GM04503 (cell line): ENCODE measurements around the gene SPP1.
A peak's percentile ranks its signal among the peaks of the same experiment; 100 is the strongest.
"Not testable (repeated sequence)": the region's sequence is repeated elsewhere in the genome, so short reads cannot be mapped to it uniquely, and the experiment has no call there.

Source experiments
- DNase-seq: peaks from one replicate; pipeline ENCODE4 v3.0.0-alpha.2; 2012; ENCODE audit warnings: low read depth

The SPP1 gene

DNA sequence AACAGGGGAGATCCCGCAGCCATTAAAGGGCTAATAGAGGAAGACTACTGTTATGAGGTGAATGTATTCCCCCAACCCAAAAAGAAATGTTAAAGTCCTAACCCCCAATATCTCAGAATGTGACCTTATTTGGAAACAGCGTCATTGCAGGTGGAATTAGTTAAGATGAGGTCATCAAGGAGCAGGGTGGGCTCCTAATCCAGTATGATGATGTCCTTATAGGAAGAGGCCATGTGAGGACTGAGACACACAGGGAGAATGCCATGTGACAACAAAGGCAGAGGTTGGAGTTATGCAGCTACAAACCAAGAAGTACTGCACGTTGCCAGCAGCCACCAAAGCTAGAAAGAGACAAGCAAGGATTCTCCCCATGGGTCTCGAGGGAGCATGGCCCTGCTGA is 14.3 kb downstream of the SPP1 start:
- DNase-seq: no peak

- DNase-seq: no peak
Observed at GRCh38 chr4:87995435-87995834, 19.9 kb downstream of the SPP1 start.

DNA sequence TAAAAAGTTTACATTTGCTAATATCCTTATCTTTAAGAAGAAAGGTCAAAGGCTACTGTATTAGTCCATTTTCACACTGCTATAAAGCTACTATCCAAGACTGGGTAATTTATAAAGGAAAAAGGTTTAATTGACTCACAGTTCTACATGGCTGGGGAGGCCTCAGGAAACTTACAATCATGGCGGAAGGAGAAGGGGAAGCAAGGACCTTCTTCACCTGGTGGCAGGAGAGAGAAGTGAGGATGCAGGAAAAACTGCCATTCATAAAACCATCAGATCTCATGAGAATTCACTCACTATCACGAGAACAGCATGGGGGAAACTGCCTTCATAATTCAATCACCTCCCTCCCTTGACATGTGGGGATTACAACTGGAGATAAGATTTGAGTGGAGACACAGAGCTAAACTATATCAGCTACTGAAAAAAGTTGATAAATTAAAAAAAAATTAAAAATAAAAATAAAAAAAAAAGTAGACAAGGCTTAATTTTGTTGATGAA is 23.7 kb downstream of the SPP1 start:
- DNase-seq: not testable (repeated sequence)

DNA sequence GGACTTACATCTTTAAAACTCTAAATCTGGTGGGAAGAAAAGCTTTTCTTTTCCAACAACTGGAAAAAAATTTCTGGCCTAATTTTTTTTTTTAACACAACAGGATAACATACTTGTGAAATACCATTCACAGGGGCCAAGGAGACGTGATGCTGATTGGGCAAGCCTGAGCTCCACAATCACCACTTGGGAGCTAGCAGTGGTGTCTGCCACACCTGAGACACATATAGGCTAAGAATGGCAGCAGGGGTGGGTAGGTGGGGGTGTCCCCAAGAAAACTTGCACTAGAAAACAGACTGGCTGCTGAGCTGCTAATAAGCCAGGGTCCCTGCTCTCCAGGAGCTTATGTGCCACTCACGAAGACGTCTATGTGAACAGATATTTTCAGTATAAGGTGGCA is 26.4 kb downstream of the SPP1 start:
- DNase-seq: no peak

- DNase-seq: peak; percentile 82
Observed at GRCh38 chr4:88002786-88003185, 27.3 kb downstream of the SPP1 start.

- DNase-seq: no peak
Observed at GRCh38 chr4:88003261-88003660, 27.7 kb downstream of the SPP1 start.

- peak; percentile 96 for DNase-seq
Observed at GRCh38 chr4:88005076-88005475, 29.6 kb downstream of the SPP1 start.

GRCh38 chr4:88005946-88006345 is 30.4 kb downstream of the SPP1 start:
- no peak for DNase-seq

DNA sequence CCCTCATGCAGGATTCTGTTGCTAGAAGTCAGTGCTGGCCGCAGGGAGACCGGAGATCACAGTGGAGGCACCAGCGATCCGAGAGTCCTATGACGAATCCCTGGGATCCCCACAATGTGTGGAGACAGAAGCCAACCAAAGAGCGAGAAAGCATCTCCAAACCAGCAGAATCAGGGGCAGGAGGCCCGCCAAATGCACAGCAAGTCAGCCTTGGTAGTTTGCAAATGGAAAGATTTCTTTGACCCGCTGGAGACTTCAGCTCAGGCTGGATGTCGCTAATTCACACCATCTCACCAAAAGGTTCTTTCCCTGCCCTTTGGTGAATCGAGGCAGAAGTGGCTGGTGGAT is 31.4 kb downstream of the SPP1 start:
- no peak for DNase-seq

- no peak for DNase-seq
Observed at GRCh38 chr4:88007304-88008121, 32.0 kb downstream of the SPP1 start, which contains the start of gene PKD2. Gene PKD2, plus strand, starts transcription at chr4:88007635. Its CDS starts 99 bp downstream, at chr4:88007734.

- DNase-seq: no peak
Observed at GRCh38 chr4:88008122-88008742, 32.7 kb downstream of the SPP1 start.

GRCh38 chr4:88008743-88009171 is 33.2 kb downstream of the SPP1 start:
- no peak for DNase-seq

GRCh38 chr4:88009871-88010270 is 34.4 kb downstream of the SPP1 start:
- DNase-seq: no peak

GRCh38 chr4:88010966-88011365 is 35.5 kb downstream of the SPP1 start:
- DNase-seq: no peak

DNA sequence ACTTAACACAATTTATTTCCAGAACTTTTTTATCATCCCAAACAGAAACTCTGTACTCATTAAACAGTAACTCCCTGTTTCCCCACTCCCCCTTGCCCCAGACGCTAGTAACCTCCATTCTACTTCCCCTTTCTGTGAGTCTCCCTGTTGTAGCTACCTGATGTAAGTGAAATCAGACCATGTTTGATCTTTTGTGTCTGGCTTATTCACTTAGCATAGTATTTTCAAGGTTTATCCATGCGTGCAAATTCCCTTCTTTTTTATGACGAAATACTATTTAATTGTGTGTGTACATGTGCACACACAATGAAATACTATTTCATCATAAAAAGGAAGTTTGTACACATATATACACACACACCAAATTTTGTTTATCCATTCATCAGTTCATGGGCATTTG is 37.1 kb downstream of the SPP1 start:
- no peak for DNase-seq

DNA sequence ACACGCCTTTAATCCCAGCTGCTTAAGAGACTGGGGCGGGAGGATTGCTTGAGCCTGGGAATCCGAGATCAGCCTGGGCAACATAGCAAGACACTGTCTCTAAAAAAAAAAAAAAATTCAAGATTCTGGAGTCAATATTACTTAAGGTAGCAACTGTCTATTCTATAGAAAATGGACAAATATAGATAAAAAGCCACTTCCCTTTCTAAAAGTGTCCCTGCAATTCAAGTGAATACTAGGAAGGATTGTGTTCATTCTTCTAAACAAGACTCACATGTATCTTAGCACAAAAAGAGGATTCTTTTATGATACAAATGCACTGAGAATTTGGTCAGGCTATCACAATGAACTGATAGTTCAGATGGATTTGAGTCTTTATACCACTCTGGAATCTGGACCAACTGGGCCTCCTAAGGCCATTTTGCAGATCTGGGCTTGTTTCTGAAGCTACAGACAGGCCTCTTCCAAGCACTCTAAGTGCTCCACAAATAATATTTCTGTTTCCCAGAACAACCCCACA is 38.9 kb downstream of the SPP1 start:
- DNase-seq: no peak

- DNase-seq: no peak
Observed at GRCh38 chr4:88015659-88016295, 40.3 kb downstream of the SPP1 start.

DNA sequence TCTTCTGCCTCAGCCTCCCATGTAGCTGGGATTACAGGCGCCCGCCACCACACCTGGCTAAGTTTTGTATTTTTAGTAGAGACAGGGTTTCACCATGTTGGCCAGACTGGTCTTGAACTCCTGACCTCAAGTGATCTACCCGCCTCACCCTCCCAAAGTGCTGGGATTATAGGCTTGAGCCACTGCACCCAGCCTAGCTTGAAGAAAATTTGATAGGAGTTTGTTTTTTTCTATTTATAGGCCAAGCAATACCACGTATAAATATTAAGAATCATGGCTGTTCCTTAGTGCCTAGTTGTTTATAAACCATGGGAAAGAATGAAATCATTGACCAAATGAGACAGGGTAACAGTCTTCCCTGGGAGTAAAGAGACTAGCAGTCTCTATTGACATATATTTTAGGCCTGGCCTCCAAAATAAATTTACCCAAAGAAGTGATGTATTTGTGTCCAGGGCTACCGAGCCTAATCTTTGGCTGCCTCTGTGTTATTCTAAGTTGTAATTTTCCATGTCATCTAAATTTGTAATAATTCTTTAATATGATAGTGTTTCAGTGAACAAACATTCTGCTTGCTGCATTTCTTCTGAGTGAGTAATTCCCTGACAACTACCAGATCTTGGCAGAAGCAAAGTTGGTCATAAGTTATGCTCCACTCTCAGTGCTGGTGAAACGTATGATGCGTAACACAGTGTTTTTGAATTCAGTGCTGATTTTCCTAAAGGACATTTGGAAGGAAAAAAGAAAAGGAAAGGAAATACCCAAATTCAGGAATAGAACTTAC is 42.2 kb downstream of the SPP1 start:
- peak; percentile 97 for DNase-seq

DNA sequence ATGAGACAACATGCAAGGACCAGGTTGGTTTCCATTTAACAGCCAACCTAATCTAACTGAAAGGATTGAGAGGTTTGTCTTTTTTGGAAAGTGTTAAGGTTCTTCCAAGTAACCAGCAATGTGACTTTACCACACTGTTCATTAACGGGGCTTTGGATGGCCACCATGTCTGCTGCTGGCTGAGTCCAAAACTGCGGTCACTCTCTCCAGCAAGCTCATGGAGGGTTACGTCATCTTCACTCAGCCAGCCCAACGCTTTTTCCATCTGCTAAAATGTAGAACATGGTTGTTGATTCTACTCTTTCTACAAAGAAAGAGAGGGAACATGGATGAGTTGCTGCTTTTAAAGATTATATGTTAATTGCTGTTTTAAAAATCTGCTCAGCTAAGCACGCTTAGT is 43.0 kb downstream of the SPP1 start:
- DNase-seq: no peak

GRCh38 chr4:88021824-88022223 is 46.3 kb downstream of the SPP1 start:
- DNase-seq: no peak

DNA sequence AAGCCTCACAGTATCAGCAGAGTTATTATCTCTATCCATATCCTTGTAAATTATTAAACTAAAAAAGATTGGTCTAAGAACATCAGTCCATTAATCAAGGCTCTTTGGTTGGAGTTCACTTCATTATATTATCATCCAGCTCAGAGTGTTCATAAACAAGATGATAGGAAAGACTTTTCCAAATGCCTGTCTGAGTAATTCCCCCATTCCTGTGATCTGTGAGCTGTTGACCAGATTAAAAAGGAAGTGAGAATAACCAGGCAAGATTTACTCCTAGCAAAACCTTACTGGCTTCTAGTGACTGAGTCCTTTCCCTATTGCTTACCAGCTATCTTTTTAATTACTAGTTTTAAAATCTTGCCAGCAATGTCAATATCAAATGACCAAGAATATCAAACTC is 46.8 kb downstream of the SPP1 start:
- DNase-seq: no peak
